Activated CD4-positive, alpha-beta T cell treated with anti-CD3 and anti-CD28 coated beads, Interleukin-2, Interleukin-4, amounts not matched to agents 100 ng/mL and 50 ng/mL, durations not matched to agents 16 hours and 8 hours (primary cell): ENCODE results near the gene DLG2.
"Not testable (repeated sequence)": the region's sequence is repeated elsewhere in the genome, so short reads cannot be mapped to it uniquely, and the experiment has no call there.

Experiments
- DNase-seq: peaks from one replicate; pipeline ENCODE4 v3.0.0-alpha.2; 2020; ENCODE audit warnings: low spot score

Gene DLG2

DNA sequence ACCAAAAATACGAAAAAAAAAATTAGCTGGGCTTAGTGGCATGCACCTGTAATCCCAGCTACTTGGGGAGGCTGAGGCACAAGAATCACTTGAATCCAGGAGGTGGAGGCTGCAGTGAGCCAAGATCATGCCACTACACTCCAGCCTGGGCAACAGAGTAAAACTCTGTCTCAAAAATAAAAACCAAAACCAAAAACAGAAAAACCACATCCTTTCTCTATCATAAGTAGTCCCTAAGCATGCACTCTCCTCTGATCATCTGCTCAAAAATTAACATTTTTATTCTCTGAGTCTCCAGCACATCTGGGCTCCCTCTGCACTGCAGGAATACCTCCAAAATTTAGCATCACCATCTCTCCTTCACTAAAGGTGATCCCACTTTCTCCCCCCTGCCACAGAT lies 516.9 kb downstream of the DLG2 start:
- not testable (repeated sequence) for DNase-seq

DNA sequence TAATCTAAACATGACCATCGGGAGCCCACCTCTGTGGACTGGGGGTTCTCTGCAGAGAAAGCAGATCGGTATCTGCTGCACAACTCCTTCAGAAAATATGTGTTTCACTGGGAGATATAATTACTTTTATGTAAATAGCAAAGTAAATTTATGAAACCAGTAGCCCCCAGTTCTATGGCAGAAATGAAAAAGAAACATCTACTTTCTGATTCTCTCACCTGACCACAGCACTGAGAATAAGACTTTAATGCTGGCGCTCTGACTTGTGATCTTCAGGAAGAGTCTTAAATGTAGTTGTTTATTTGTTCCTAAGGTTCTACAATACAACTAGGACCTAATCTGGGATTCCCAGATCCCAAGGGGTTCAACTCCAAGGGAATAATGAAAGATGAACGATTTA lies 518.0 kb downstream of the DLG2 start:
- DNase-seq: no peak

DNA sequence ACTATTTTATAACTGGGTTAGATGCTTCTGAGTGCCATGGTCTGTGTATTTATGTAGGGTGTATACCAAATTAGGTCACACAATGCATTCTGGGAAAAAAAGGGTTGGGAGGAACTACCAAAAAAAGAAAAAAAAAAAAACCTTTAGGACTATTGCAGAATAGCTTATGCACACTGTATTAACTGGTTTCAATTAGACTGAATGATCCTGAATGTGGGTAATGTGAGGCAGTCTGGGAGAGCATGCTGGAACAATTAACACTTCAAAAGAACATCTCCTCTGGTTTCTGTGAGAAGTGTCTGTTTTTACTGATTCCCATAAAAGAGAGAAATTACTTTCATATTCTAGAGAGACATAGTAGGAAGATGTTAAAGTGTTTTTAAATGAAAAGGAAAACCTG lies 521.3 kb downstream of the DLG2 start:
- no peak for DNase-seq

DNA sequence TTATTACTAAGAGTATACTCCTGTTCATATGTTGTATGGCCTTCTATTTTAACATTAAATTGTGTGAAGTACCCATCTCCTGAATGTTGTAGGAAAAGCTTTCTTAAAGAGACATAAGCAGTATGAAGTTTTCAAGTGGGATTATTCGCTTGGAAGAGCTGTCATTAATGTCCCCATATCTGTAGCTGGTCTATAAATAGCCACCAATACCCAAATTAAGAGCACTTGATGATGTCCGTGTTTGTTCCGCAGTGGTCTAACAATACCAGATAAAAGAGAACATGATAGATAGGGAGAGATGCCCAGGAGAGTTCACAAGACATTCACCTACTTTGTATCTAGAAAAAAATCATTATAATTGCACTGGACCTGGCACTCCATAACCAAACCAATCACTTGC lies 527.6 kb downstream of the DLG2 start:
- no peak for DNase-seq

DNA sequence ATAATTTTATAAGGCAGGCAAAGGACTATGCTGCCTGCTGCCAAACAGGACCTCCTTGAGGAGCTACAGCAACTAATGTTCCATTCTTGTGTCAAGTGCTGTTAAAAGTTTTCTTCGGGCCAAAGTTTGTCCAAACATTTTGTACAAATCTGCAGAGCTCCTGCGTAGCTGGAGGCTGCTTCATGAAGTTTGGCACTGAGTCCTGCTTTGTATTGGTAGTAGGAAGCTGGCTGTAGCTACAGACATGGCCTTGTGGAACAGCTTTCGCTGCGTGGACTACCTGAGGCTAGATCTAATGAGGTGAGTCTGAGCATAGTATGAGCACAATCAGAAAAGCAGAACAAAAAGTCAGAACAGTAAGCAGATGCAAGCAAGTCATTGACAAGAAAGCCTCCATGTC lies 528.1 kb downstream of the DLG2 start:
- no peak for DNase-seq

DNA sequence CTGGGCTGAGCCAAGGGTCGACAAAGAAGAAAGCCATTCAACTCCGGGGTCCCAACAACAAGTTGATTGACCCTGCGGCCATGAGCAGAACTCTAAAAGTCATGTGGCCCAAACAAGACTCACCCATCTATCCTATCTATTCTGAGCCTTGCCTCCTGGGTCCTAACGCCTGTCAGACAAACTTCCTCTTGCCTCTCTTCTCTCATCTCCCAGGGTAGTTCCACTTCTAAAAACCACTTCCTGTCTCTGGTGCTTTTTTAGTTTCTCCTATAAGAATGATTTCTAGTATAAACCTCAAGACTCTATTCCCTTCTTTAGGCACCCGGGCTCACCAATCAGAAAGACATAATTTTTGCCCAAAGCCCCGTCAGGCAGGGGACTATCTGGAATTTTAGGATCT lies 530.2 kb downstream of the DLG2 start:
- no peak for DNase-seq

DNA sequence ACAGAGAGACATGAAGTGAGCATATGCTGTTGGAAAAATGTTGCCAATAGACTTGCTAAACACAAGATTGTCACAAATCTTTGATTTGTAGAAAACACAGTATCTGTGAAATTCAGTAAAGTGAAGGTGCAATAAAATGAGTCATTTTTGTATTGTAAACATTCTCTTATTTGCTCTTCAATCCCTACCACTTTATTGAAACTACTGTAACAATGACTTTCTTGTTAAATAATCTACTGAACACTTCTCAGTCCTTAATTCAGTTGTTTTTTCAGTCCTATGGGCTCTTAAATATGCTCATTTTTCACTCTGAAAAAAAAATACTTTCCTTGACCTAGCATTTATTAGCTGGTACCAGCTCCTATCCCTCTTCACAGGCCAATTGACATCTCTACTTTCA lies 531.9 kb downstream of the DLG2 start:
- no peak for DNase-seq

DNA sequence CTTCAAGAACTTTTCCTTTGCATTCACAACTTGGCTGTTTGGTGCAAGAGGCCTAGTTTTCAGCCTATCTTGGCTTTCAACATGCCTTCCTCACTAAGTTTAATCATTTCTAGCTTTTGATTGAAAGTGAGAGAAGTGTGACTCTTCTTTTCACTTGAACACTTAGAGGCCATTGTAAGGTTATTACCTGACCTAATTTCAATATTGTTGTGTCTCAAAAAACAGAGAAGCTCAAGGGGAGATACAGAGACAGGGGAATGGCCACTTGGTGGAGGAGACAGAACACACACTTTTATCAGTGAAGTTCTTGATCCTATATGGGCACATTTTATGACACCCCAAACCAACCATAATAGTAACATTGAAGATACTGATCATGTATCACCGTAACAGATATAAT lies 532.3 kb downstream of the DLG2 start:
- no peak for DNase-seq

DNA sequence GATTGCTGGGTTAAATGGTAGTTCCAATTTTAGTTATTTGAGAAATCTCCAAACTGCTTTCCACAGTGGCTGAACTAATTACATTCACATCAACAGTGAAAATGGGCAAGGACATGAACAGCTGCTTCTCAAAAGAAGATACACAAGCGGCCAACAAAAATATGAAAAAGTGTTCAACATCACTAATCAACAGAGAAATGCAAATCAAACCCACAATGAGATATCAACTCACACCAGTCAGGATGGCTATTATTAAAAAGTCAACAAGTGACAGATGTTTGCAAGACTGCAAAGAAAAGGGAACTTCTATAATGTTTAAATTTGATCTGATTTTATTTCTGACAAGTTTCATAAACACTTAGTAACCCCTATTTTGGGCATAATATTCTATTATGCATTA lies 537.5 kb downstream of the DLG2 start:
- no peak for DNase-seq

DNA sequence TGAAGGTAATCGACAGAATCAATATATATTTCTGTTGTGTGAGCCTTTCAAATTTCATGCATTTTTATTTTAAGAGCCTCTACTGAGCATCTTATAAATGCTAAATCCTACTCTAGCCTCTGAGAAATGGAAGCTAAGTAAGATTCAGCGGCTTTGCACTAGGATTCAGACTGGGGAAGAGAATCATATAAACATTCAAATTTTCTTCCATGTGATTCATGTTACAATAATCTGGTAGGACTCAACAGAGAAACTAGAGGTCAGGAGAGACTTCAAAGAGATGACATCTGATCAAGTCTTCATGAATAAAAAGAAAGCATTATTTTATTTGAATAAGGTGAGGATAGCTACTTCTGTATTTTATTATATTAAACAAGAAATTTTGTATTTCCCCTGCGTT lies 538.9 kb downstream of the DLG2 start:
- no peak for DNase-seq

DNA sequence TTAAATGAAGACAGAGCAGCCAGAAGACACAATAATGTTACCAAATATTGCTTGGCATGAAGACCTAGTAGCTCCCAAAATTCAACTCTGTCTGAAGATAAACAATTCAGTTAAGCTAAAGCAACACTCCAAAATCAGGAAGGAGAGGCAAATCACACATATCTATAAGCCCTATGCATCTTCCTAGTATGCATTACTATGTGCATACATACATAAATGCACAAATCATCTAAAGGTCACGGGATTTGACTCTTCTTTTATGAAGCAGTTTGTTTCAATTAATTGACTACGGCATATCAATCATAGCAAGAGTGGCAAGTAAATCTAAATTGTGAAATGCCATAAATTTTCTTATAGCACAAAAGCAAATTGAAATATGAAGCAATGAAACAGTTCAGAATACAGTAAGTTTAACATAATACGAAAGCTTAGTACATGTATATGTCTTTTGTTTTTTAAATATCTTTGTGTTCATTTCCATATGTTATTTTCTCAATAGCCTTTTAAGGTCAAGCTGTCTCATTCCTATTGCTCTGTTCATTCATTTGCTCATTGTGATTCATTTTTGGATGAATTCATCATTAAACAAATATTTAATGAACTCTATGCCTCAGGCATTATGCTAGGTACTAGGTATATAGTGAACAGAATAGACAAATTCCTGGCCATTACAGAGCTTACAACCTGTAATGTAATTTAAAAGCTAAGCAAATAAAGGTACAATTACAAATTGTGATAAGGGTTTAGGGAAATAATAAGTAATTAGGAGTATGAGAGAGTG lies 540.5 kb downstream of the DLG2 start:
- DNase-seq: no peak

DNA sequence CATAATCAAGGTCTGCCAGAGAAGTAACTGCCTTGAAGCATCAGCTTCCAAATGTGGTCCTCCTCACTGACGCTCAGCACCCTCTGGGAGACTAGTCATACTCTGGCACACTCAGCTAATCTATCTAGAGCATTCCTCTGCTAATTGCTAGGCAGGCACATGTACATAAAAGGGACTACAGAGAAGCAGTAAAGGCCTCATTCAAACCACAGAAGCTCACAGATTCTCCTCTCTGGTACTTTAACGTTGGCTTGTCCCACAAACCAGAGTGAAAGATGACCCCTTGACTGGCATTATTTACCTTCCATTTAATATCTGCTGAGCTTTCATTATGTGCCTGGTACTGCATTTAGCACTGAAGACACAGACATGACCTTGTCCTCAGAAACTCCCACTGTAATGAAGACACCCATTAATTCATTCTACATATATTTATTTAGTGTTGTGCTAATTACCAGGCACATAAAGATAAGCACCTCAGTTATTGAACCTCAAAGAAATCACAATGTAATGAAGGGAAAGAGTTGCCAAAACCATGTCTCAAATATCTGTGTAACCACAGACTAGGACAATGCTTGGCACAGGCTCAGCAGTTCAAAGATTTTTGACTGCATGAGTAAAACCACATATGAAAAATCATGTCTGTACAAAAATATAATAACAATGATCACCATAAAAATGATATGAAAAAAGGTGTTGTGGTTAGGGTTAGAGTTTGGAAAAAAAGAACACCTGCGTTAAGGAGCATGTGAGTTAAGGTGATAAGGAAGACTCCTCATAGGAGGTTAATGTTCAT lies 550.4 kb downstream of the DLG2 start:
- DNase-seq: no peak

DNA sequence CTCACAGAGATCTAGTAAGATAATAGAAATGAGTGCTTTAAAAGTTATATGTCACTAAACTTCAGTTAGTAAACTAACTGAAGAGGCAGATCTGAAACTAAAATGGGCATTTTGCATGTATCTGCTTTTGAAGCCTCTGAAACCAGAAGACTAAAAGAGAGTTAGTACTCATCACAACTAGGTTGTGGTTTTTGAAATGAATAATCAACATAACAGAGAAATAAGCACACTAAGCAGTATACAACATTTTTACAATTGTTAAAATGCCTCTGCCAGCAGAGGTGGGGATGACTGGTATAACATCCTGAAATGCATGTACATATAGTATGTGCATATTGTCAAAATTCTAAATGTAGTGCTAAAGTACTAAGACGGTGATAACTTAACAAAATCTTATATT lies 564.5 kb downstream of the DLG2 start:
- peak; percentile 17 for DNase-seq

DNA sequence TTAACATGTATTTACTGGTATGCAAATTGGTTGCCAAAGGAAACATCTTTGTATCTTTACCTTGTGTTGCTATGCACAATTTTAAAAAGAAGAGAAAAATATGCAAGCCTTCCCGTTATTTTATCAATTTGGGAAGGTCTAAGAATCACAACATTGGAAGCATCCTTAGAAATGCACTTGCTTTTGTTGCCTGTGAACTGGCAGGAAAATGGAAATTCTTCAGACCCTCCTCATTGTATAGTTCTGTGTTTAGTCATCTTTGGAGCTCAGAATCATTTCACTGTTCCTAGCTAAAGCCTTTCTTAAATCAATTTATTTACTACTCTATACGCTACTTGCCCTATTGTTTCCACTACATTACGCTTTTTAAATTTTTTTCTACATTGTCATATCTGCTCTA lies 574.5 kb downstream of the DLG2 start:
- DNase-seq: no peak

DNA sequence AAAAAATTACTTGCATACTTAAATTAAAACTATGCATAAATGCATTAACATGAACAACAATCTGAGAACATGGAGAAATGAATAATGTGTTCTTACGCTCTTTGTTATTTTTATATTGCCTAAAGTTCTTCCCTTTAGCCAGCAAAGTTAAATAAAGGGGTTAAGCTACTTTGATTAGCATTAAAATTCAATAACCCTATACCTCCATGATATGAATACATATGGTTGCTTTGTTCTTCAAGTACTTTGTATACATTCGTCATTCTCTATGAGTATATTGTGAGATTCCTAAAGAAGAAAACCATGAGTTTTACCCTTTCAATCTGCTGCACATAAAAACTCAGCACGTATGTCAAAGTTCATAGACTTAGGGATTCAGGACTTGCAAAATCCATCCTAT lies 578.3 kb downstream of the DLG2 start:
- DNase-seq: no peak

DNA sequence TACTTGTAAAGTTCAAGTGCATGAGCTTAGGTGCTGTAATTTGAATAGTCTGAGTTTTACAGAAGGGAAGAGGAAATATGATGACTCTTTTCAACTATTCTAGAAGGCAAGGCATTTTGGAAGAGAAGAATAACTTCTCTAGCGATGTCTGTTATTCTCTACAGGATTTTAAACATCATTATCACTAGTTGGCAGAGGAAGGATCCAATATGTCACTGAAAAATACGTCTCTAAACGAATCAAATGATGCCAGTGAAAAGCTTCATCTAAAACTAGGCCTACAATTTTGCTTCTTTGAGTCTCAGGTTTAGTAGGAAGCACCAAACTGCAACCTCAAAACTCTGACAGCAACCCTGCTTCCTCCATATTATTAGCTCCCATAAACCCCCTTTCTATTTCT lies 581.4 kb downstream of the DLG2 start:
- no peak for DNase-seq

DNA sequence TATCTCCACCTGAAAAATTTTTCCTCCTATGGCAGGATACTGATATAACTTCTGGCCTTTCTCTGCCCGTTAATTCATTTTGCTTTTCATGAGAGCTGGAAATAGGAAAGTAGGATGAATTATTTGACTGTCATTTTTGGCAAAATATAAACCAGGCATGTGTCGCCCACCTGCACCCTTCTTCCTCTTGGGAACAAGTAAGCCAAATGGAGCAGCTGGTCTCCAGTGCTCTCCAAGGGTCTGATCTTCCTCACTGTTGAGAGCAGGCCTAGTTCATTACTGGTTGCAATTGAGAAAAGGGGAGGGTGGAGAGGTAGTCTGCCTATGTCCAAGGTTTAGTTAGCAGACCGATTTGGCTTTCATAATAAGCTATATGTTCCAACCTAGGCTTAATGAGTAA lies 582.2 kb downstream of the DLG2 start:
- DNase-seq: no peak

DNA sequence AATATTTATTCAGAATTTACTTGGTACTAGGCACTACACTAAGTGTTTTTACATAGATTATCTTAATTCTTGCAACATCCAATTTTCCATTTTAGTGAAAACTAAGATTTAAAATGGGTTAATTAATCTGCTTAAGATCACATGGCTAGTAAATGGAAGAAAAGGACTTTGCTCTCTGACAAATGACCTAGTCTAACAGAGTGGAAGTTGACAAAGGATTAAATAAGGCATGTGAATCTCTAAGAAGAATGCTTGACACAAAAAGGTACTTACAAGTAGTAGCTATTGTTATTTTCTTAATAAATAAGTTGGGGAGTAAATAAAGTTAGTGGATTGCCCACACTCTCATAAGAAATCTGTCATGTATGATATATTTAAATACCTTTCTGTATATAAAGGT lies 584.8 kb downstream of the DLG2 start:
- DNase-seq: no peak

DNA sequence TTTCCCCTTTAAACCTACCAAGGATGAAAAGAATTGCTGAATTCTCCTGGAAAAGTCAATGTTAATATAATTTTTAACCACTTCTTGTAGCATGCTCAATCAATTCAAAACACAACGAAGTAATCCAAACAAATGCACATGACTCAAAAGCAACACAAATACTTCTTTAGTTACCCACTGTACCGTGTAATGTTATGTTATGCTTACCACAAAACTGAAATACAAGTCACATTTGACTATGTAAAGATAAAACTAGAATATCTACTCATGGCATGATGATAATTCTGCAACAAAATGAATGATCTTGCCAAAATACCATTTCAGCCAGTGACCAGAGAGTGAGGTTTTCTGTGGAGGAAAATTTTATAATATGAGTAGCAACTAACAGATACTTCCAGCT lies 587.0 kb downstream of the DLG2 start:
- DNase-seq: no peak

DNA sequence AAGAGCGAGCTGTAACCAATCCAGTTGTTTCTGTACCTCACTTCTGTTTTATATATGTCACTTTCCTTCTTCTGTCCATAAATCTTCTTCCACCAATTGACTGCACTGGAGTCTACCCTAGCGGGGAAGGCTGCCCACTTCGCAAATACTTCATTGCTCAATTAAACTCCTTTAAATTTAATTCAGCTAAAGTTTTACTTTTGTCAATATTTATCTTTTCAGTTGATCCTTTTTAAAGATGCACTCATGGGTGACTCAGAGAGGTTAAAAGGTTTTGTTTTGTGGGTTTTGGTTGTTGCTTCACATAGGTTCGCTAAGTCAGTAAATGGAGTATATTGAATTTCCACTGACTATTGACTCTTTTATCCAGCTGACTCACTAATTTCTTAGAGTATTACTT lies 597.2 kb downstream of the DLG2 start:
- DNase-seq: no peak

DNA sequence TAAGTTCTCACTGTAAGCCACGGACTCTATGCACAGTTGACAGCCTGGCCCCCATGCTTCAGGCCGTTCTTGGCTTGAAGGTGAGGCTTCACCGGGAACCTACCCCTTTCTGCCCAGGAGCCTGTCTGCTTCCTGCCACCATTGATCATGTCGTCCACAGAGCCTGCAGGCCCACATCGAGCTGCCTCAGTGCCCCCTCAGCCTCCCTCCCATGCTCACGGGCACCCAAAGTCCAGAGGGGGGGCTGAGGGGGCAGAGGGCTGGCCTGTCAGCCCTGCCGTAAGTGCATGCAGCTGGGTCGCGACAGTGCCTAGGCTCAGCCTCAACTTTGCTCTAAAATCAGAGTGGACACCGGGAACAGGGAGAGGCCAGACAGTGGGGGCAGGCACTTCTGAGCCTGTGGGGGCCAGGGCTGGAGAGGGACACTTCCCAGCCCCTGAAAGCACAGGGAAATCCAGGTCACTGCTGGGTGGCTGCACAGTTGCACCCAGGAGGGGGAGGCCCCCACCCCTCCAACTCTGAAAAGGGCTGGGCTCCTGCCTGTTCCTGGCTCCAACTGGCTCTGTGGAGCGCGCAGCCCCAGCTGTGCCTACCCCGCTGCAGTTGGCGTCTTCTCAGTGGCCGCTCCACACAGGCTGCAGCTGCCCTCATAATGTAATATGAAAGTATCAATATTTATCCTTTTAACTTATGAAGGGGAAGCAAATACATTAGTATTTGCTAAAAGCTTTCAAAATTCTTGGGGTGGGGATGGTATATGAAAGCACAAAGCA lies 598.6 kb downstream of the DLG2 start:
- no peak for DNase-seq

DNA sequence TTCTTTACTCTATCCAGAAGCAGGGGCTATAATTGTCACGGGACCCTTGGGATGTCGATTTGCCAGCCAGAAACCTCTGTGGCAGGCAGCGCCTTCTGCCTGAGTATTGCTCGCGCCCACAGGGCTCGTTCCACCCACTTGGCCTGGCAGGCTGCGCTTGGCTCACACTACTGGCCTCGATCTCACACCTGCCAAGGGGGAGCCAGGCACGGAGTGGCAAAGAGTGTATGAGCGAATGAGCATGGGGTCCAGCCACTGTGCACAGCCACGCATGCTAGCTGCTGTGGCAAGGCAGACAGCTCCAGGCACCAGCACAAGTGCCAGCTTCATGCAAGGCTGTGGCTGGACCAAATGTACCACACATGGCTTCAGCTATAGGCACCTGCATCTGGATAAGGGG lies 599.8 kb downstream of the DLG2 start:
- no peak for DNase-seq

DNA sequence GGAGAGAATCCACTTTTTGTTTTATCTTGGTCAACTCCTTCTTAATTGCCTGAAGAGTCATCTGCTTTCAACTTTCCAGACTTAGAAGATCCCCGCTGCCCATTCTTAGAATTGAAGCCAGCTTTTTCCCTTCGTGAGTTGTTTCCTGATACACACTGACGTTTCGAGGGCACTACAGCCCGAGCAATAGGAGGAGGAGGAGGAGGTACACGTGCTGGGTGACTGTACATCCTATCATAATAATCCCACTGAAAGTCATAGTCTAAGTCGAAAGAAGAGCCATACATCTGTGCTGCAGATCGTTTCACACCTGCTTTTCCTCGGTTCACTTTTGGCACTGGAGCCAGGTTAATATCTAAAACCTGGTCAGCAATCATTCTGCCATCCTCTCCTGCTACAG lies 606.1 kb downstream of the DLG2 start:
- no peak for DNase-seq
